Ovary (tissue), 10 donors: ENCODE measurements around the gene SH2B2. TPM values are rescaled to one million over a fixed set of nuclear protein-coding genes. Genes with fewer than 3 reads are reported as not detected.

Source experiments
- DNase-seq, 5 donors: peaks; one replicate each; pipeline ENCODE4 v3.0.0-alpha.2; 2019 to 2020
- H3K27ac ChIP-seq, 2 donors: fragments of 200-600 bp; one replicate each; pipeline versions ENCODE4 v1.5.1 to v1.8.0; 2019 to 2022
- H3K27me3 ChIP-seq: fragments of 200-600 bp; one replicate; pipeline ENCODE4 v1.8.0; 2022
- H3K36me3 ChIP-seq: fragments of 200-600 bp; sonication (generic); one replicate; pipeline ENCODE4 v1.5.1; 2019
- H3K4me1 ChIP-seq: one replicate; pipeline ENCODE4 v1.8.1; 2013; ENCODE audit warnings: mild to moderate bottlenecking, moderate library complexity; ENCODE audit not compliant: insufficient read depth
- H3K4me3 ChIP-seq: fragments of 200-600 bp; sonication (generic); one replicate; pipeline ENCODE4 v1.5.1; 2017
- H3K9me3 ChIP-seq, 2 donors: fragments of 200-600 bp in 1 of 2; sonication (generic) in 1 of 2; one replicate each; pipeline versions ENCODE4 v1.5.1 to v1.8.1; 2013 to 2019; ENCODE audit warnings: mild to moderate bottlenecking in 1 of 2, moderate library complexity in 1 of 2
- EP300 ChIP-seq: sonication (generic); formaldehyde crosslinking; IDR thresholded peaks from one replicate; pipeline ENCODE4 v1.6.1; 2017; ENCODE audit warnings: antibody characterized with exemption
- POLR2A ChIP-seq: fragments of 450-650 bp; IDR thresholded peaks from one replicate; pipeline ENCODE4 v1.6.1; 2017; ENCODE audit warnings: antibody characterized with exemption, mild to moderate bottlenecking, moderate library complexity
- WGBS, 3 donors: extraction: QIAGEN DNeasy Blood & Tissue Kit in 1 of 3; methylation state at CpG; one replicate each; pipeline versions ENCODE4 v1.1.5 to v1.1.7; 2013 to 2017; 5-methylcytosine and 5-hydroxymethylcytosine counted together
- intact Hi-C, 4 donors: fragments of 100-400 bp; cut with DNase I; formaldehyde crosslinking; loops; one replicate each; pipeline versions ENCODE4 v1.11.0 to v1.15.1; 2022 to 2023
- long read RNA-seq, 3 donors: library from polyadenylated mRNA in 2 of 3; unstranded in 2 of 3; transcript quantifications; one replicate each; pipeline ENCODE4 v2.0.0 and lab custom pipeline, GENCODE V29; 2021 to 2026
- polyA plus RNA-seq, 2 donors: library from polyadenylated mRNA; stranded (reverse); fragments of 200-250 nt in 1 of 2; fragments of 350-450 nt in 1 of 2; fragmentation: Illumina TruSeq in 1 of 2; extraction: RNeasy Lipid Tissue Mini Kit (QIAGEN cat#74804) in 1 of 2; gene quantifications; one replicate each; pipeline ENCODE4 v1.2.3, GENCODE V29; 2013 to 2014
- total RNA-seq, 7 donors: library from RNA; depleted of rRNA in 2 of 7; stranded (reverse); fragments of >200 nt in 2 of 7; fragmentation: NEBNext Ultra II Directional in 3 of 7; extraction: Animal tissue kit (Norgen Biotek cat#: 25700) in 3 of 7; gene quantifications; one replicate each; pipeline versions ENCODE4 v1.1.0 to v1.2.4, GENCODE V29; 2016 to 2023
- TF ChIP-seq, protein P1 (sequence below), 3 donors: fragments of 450-650 bp in 2 of 3; fragments of 200-600 bp in 1 of 3; IDR thresholded peaks; one replicate each; pipeline versions ENCODE4 v1.5.1 to v1.8.0; 2016 to 2022; ENCODE audit warnings: antibody characterized with exemption in 3 of 3, mild to moderate bottlenecking in 1 of 3
- donor health status: DM: no; HTN: no; CAD: no; lungs with moderate emphysema.
- donor health status: DM: no; HTN: no; CAD: no.
- donor health status: Bipolar disorder and iron deficiency.
- donor health status: DM: yes; HTN: yes; CAD: no.
- donor health status: DM: no; HTN: no; CAD: no.
- donor health status: DM: yes; HTN: yes; CAD: no.

SH2B2 gene
- total RNA-seq: 1 to 10 TPM; 3.9 to 8.9 (median 5.0) TPM
- polyA plus RNA-seq: 1 to 10 TPM; 1.4 to 2.0 TPM
- long read RNA-seq, donor 1, partial matches to known transcripts: 1 of 2 reads
- long read RNA-seq, donor 1, other reads (novel, unspliced or antisense): 1 of 2 reads
- long read RNA-seq, donor 2, partial matches to known transcripts: 0 of 4 reads
- long read RNA-seq, donor 2, other reads (novel, unspliced or antisense): 0 of 4 reads
- long read RNA-seq, donor 3, partial matches to known transcripts: 5 of 16 reads
- long read RNA-seq, donor 3, other reads (novel, unspliced or antisense): 11 of 16 reads

GRCh38 chr7:102286237-102287110, at the start of gene SH2B2:
Gene SH2B2, plus strand, starts transcription at chr7:102286868. Its CDS starts 13,683 bp downstream, at chr7:102300551.
- intact Hi-C loops: no loop called here
- DNase-seq: peak; percentile 75 to 87 (median 83)
- H3K27me3 ChIP-seq: no peaks in the 10 kb centered on the region
- no peaks in the 10 kb centered on the region for H3K36me3 ChIP-seq
- no peaks in the 10 kb centered on the region for H3K9me3 ChIP-seq
- WGBS, 3 donors: 1% methylated on average over 52 to 97 of the region's 116 CpGs
- peak within 1 kb of the TSS; percentile 89 for H3K4me3 ChIP-seq
- TF ChIP-seq POLR2A (peak; percentile 66), EP300 (no peak)
- TF ChIP-seq, protein P1, sequence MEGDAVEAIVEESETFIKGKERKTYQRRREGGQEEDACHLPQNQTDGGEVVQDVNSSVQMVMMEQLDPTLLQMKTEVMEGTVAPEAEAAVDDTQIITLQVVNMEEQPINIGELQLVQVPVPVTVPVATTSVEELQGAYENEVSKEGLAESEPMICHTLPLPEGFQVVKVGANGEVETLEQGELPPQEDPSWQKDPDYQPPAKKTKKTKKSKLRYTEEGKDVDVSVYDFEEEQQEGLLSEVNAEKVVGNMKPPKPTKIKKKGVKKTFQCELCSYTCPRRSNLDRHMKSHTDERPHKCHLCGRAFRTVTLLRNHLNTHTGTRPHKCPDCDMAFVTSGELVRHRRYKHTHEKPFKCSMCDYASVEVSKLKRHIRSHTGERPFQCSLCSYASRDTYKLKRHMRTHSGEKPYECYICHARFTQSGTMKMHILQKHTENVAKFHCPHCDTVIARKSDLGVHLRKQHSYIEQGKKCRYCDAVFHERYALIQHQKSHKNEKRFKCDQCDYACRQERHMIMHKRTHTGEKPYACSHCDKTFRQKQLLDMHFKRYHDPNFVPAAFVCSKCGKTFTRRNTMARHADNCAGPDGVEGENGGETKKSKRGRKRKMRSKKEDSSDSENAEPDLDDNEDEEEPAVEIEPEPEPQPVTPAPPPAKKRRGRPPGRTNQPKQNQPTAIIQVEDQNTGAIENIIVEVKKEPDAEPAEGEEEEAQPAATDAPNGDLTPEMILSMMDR (IDR thresholded peaks at IDR 0.05): no peak
- peaks cover 7% of the 10 kb centered on the region for H3K4me1 ChIP-seq
- peak within 1 kb of the TSS; percentile 85 to 97 for H3K27ac ChIP-seq

GRCh38 chr7:102239206-102239820, 47.4 kb upstream of the SH2B2 start:
- H3K27me3 ChIP-seq: no peaks in the 10 kb centered on the region
- DNase-seq: no peak
- H3K4me1 ChIP-seq: no peaks in the 10 kb centered on the region
- intact Hi-C loops: loop anchor here in 3 of 4 donors (5.0 to 10.0 kb wide), 3 partner anchors 422 to 552 kb away; partner anchors contain the start of gene CUX1 (in 3 of the 3)
- WGBS, 3 donors: 93 to 94% (median 93%) methylated on average over 34 to 35 of the region's 35 CpGs
- no peak overlapping the region for H3K4me3 ChIP-seq
- H3K9me3 ChIP-seq: no peaks in the 10 kb centered on the region
- TF ChIP-seq EP300 (no peak), POLR2A (no peak)
- TF ChIP-seq, protein P1 (IDR thresholded peaks at IDR 0.05): no peak
- no peak overlapping the region for H3K27ac ChIP-seq
- H3K36me3 ChIP-seq: no peaks in the 10 kb centered on the region

GRCh38 chr7:102241431-102241830, 45.2 kb upstream of the SH2B2 start:
- Histone ChIP-seq H3K27me3 (no peaks in the 10 kb centered on the region), H3K27ac (no peak overlapping the region), H3K36me3 (no peaks in the 10 kb centered on the region), H3K4me3 (no peak overlapping the region), H3K4me1 (no peaks in the 10 kb centered on the region), H3K9me3 (no peaks in the 10 kb centered on the region)
- DNase-seq: no peak
- TF ChIP-seq EP300 (no peak), POLR2A (no peak)
- TF ChIP-seq, protein P1 (IDR thresholded peaks at IDR 0.05): no peak
- intact Hi-C loops: no loop called here
- 92 to 96% (median 93%) methylated on average over 8 of the region's 8 CpGs for WGBS, 3 donors

DNA sequence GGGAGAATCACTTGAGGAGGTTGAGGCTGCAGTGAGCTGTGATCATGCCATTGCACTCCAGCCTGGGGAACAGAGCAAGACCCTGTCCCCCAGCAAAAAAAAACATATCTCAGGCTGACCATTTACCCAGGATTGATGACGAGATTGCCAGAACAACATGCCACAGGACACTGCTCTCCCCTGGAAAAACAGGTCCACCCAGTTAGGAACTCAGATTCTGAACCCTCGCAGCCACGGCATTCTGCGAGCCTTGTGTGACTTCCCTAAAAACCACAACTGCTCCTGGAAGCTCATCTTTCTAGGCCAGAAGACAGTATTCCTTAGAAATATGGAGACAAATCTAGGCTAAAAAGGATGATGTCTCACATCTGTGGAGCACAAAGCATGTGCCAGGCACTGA, 42.1 kb upstream of the SH2B2 start:
- H3K27me3 ChIP-seq: no peaks in the 10 kb centered on the region
- intact Hi-C loops: no loop called here
- no peak overlapping the region for H3K27ac ChIP-seq
- no peaks in the 10 kb centered on the region for H3K9me3 ChIP-seq
- H3K4me3 ChIP-seq: no peak overlapping the region
- no peak for DNase-seq
- H3K4me1 ChIP-seq: no peaks in the 10 kb centered on the region
- TF ChIP-seq, protein P1 (IDR thresholded peaks at IDR 0.05): no peak
- no peak for TF ChIP-seq POLR2A
- TF ChIP-seq EP300: no peak
- no peaks in the 10 kb centered on the region for H3K36me3 ChIP-seq
- WGBS, 3 donors: 79 to 93% (median 88%) methylated on average over 4 of the region's 4 CpGs
